ENCODE data around the gene LTB4R. TPM values are rescaled to one million over a fixed set of nuclear protein-coding genes. Genes with fewer than 3 reads are reported as not detected.

Gene LTB4R
- total and polyA plus RNA-seq, 9 of the 15 experiments (the other 6 are each of a cell fraction or from before 2014, with no cell fraction given), result 0.38 to 10.5 (median 2.8) TPM

- Histone ChIP-seq H3K9me3 (replicated peaks; ENCODE audit: control insufficient read depth, insufficient read depth, low read depth, low read length) (no peaks in the 10 kb centered on the region; the same call in 1 of the 2 replicates), H3K9ac (ENCODE audit: insufficient read depth in 1 of 2, low read depth in 2 of 2, low read length in 2 of 2) (no peak overlapping the region), H4K20me1 (replicated peaks; ENCODE audit: control insufficient read depth, insufficient read depth, low read length) (no peaks in the 10 kb centered on the region), H3K9me1 (ENCODE audit: control insufficient read depth, insufficient read depth, low read length) (no peaks in the 10 kb centered on the region), H3K36me3 (ENCODE audit: control insufficient read depth, insufficient read depth, low read length) (no peaks in the 10 kb centered on the region), H3K79me2 (ENCODE audit: control insufficient read depth, insufficient read depth, low read length) (no peaks in the 10 kb centered on the region), H2AFZ (ENCODE audit: low read depth, low read length) (no peak overlapping the region), H3K4me1 (replicated peaks in 1 of 2; ENCODE audit: control insufficient read depth in 2 of 2, insufficient read depth in 2 of 2, low read length in 2 of 2) (peaks cover 9 to 19% of the 10 kb centered on the region in 2 experiments; a peak in 4 of 5 replicates), H3K4me2 (ENCODE audit: insufficient read depth, low read length) (no peak overlapping the region), H3K27ac (ENCODE audit: extremely low read depth, low read depth, low read length) (no peak overlapping the region), H3K27me3 (ENCODE audit: control insufficient read depth in 2 of 2, insufficient read depth in 2 of 2, low read length in 2 of 2) (no peaks in the 10 kb centered on the region), H3K4me3 (no peak overlapping the region)
- FAIRE-seq (no peak), ATAC-seq (no peak), DNase-seq (ENCODE audit: extremely low read depth in 1 of 4, low spot score in 3 of 4) (no peak)
- ChIA-PET POLR2A (no interaction called here), CTCF (ENCODE audit: low intra/inter-chr PET ratio) (no interaction called here)
- 7% methylated on average over 2 of the region's 2 CpGs for WGBS (ENCODE audit: insufficient coverage, low coverage, missing lambda C conversion rate)
- no TSS peak for BruUV-seq (replicated peaks)
- in situ Hi-C loops (cut with MboI) (no loop called here), intact Hi-C loops (cut with micrococcal nuclease) (no loop called here)
- TF ChIP-seq FOXM1 (IDR thresholded peaks at IDR 0.05; ENCODE audit: low read depth) (no peak), FOXM1 (CRISPR knock-in tag; IDR thresholded peaks at IDR 0.05; ENCODE audit: low read depth) (no peak), GMEB1 (CRISPR knock-in tag; IDR thresholded peaks at IDR 0.05) (no peak), ZNF133 (CRISPR knock-in tag; IDR thresholded peaks at IDR 0.05) (no peak), POLR2H (tag; IDR thresholded peaks at IDR 0.05; ENCODE audit: low read depth) (no peak), EWSR1 (IDR thresholded peaks at IDR 0.05; ENCODE audit: borderline replicate concordance, low read depth, partially characterized antibody) (no peak), ZBTB9 (CRISPR knock-in tag; IDR thresholded peaks at IDR 0.05) (no peak)
- TF ChIP-seq, protein P1, sequence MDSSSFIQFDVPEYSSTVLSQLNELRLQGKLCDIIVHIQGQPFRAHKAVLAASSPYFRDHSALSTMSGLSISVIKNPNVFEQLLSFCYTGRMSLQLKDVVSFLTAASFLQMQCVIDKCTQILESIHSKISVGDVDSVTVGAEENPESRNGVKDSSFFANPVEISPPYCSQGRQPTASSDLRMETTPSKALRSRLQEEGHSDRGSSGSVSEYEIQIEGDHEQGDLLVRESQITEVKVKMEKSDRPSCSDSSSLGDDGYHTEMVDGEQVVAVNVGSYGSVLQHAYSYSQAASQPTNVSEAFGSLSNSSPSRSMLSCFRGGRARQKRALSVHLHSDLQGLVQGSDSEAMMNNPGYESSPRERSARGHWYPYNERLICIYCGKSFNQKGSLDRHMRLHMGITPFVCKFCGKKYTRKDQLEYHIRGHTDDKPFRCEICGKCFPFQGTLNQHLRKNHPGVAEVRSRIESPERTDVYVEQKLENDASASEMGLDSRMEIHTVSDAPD (CRISPR knock-in tag; IDR thresholded peaks at IDR 0.05), result no peak
- TF ChIP-seq, protein P2, sequence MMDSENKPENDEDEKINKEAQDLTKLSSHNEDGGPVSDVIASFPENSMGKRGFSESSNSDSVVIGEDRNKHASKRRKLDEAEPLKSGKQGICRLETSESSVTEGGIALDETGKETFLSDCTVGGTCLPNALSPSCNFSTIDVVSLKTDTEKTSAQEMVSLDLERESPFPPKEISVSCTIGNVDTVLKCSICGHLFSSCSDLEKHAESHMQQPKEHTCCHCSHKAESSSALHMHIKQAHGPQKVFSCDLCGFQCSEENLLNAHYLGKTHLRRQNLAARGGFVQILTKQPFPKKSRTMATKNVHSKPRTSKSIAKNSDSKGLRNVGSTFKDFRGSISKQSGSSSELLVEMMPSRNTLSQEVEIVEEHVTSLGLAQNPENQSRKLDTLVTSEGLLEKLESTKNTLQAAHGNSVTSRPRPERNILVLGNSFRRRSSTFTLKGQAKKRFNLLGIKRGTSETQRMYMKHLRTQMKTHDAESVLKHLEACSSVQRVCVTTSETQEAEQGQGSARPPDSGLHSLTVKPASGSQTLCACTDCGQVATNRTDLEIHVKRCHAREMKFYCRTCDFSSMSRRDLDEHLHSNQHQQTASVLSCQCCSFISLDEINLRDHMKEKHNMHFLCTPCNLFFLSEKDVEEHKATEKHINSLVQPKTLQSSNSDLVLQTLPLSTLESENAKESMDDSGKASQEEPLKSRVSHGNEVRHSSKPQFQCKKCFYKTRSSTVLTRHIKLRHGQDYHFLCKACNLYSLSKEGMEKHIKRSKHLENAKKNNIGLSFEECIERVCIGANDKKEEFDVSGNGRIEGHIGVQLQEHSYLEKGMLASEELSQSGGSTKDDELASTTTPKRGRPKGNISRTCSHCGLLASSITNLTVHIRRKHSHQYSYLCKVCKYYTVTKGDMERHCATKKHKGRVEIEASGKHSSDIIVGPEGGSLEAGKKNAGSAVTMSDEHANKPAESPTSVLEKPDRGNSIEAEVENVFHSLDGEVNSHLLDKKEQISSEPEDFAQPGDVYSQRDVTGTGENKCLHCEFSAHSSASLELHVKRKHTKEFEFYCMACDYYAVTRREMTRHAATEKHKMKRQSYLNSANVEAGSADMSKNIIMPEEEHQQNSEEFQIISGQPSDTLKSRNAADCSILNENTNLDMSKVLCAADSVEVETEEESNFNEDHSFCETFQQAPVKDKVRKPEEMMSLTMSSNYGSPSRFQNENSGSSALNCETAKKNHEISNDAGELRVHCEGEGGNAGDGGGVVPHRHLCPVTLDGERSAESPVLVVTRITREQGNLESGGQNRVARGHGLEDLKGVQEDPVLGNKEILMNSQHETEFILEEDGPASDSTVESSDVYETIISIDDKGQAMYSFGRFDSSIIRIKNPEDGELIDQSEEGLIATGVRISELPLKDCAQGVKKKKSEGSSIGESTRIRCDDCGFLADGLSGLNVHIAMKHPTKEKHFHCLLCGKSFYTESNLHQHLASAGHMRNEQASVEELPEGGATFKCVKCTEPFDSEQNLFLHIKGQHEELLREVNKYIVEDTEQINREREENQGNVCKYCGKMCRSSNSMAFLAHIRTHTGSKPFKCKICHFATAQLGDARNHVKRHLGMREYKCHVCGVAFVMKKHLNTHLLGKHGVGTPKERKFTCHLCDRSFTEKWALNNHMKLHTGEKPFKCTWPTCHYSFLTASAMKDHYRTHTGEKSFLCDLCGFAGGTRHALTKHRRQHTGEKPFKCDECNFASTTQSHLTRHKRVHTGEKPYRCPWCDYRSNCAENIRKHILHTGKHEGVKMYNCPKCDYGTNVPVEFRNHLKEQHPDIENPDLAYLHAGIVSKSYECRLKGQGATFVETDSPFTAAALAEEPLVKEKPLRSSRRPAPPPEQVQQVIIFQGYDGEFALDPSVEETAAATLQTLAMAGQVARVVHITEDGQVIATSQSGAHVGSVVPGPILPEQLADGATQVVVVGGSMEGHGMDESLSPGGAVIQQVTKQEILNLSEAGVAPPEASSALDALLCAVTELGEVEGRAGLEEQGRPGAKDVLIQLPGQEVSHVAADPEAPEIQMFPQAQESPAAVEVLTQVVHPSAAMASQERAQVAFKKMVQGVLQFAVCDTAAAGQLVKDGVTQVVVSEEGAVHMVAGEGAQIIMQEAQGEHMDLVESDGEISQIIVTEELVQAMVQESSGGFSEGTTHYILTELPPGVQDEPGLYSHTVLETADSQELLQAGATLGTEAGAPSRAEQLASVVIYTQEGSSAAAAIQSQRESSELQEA (IDR thresholded peaks at IDR 0.05; ENCODE audit: low read depth), result no peak
Observed at GRCh38 chr14:24362241-24362960, 51.1 kb downstream of the LTB4R start.

Measured in K562 (cell line).